Ramos (cell line): ENCODE results near the gene CASP2.

Experiments
- in situ Hi-C: fragments of 300-500 bp; cut with MboI; formaldehyde crosslinking; loops from one replicate; pipeline ENCODE4 v1.14.3; 2022; ENCODE audit warnings: low sequenced_read_pairs; ENCODE audit not compliant: unreplicated experiment

CASP2 gene

DNA sequence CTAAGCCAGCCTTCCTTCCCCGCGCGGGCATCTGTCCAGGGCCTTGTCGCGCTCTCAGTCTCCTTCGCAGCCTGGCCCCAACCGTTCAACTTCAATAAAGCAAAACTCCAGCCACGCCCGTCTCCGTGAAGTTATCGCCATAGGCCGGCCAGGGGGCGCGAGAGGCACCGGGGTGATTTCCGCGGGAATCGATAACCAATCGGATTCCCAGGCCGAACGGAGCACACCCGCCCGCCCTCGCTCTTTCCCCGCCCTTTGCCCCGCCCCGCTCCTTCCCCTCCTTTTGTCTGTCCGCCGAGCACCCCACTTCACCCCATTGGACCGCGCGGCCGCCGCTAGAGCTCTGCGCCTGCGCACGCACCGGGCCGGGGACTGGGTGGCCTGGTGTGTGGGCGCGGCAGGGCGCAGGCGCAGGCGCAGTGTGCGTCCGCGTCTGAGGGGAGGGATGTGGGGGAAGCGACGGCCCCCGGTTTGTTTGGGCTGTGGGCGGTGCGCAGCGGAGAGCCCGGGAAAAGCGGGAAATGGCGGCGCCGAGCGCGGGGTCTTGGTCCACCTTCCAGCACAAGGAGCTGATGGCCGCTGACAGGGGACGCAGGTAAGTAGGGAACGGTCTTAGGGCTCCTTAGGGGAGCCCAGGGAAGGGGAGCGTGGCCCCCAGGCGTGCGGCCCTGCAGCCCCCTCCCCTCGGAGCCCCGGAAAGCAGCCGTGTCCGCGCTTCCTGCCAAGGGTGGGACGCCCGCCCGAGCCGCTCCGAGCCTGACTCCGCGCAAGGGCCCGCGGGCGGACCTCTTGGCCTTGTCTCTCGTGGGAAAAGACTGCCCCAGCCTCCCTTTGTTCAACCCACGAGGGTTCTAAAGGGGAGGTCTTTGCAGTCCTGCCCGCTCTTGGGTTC, at the start of gene CASP2:
CASP2 (plus strand) TSS at position 417 of the 892 bp plus-strand sequence; CDS start at position 522, 105 bp downstream.
- in situ Hi-C loops, result no loop called here

DNA sequence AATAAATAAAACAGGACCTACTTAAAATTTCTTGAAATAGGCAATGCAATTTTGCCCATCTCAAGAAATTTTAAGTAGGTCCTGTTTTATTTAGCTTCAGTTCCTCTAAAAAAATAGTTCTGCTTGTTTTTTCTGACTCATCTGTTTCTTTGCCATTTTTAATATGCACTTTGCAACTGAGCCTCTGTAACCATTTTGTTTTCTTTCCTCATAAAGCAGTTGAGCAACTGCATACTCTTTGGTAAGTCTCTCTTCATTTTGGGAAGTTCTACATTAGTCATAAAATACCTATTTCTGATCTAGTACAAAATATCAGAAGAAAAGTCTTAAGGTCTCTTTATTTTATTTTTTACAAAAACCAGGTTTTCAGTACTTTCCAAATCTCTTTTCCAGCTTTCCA, 48.3 kb upstream of the CASP2 start:
- in situ Hi-C loops, result loop anchor here (10.0 kb wide), 1 partner anchor 175 kb away; no protein-coding TSS in a partner anchor

DNA sequence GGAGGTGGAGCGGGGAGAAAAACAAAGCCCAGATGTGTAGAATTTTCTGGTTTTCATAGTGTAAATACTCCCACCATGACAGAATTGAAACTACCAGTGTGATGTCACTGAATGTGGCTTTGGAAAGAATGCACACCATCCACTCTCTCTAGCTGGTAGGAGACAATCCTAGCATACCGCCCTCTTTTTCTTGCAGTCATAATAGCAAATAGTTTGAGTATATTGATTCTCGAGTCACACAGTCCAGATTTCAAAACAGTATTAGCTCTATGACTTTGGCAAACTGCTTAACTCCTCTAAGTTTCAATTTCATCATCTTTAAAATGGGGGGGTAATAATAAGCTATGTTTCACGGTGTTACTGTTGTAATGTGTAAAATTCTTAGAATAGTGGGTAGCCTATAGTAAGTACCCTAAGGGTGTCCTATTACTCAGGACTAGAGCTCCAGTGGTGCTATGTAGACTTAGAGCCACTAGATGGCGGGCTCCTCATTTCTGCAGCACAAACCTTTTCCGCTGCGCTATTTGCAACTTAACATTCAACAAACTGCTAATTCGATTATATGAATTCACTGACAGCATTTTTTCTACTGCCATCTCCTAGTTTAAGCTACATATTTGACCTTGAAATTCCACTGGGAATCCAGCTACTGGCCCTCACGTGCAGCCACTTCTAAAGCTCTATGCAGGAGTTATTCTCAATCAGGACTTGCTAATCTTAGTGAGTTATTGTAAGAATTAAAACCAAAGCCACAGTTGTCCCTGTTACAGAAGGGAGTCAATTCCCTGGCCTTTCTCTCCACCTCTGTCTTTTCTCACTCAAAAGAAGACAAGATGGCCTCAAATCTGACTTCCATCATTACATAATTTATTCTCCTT, 47.6 kb upstream of the CASP2 start:
- in situ Hi-C loops, result loop anchor here (10.0 kb wide), 1 partner anchor 174 kb away; no protein-coding TSS in a partner anchor

DNA sequence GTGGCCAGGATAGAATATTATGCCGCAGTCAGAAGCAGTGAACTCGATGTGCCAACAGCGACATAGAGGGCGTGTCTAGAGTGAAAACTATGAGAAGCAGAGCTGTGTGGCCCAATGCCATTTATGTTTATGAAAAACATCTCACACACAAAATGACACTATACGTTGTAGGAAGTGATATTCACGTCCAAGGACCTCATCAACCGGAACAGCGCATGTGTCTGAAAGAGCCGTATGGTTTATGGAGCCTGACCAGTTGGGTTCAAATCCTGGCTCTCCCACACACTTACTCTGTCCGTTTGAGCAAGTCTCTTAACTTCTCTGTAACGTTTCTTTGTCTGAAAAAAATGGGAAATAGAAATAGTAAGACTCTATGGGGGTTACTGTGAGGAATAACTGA, 45.8 kb upstream of the CASP2 start:
- in situ Hi-C loops, result loop anchor here (10.0 kb wide), 1 partner anchor 172 kb away; no protein-coding TSS in a partner anchor

DNA sequence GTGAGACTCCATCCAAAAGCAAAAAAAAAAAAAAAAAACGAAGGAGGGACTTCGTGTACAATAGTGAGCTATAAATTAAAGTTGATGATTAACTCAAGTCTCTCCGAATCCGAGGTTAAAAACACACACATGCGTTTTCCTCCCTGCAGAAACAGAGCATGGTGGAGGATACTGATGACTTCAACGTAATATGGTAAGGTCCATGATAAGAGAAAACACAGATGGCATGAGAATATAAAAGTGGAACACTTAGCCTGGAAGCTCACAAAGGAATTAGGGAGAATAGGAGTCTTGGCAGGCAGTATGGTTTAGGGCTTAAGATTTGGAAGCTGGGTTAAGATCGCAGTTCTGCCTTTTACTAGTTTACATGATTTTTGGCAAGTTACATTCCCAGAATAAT, 45.0 kb upstream of the CASP2 start:
- in situ Hi-C loops, result loop anchor here (10.0 kb wide), 1 partner anchor 172 kb away; no protein-coding TSS in a partner anchor

DNA sequence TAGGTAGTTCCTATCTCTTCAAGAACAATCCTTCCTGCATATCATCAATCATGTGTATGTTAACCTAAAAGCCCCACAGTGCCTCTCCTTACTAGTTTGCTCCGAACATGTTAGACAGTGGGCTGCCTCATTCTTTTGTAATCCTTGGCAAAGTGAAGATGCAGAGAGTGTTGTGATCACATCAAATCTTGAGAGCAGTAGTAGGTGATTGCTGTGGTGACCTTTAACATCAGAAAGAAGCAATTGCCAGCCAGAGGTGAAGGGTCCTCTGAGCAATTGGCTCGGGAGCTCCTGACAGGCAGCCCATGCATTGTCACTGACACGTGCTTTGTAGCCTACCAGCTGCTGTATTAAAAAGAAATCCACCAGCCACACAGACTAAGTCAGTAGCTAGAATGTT, 44.5 kb upstream of the CASP2 start:
- in situ Hi-C loops, result loop anchor here (10.0 kb wide), 1 partner anchor 171 kb away; no protein-coding TSS in a partner anchor

DNA sequence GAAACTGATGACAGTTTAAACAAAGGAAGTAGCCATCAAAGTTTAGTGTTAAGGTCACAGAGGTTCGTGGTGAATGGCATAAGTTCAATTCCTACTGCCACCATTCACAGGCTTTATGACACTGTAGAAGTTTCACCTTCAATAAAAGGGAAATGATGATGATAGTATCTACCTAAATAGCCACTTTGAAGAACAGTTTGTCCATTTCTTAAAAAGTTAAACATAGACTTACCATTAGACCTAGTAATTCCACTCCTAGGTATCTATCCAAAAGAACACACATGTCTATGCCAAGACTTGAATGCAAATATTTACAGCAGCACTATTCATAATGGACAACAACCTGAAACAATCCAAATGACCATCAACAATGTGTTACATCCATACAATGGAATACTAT, 43.8 kb upstream of the CASP2 start:
- in situ Hi-C loops, result loop anchor here (10.0 kb wide), 1 partner anchor 170 kb away; no protein-coding TSS in a partner anchor

DNA sequence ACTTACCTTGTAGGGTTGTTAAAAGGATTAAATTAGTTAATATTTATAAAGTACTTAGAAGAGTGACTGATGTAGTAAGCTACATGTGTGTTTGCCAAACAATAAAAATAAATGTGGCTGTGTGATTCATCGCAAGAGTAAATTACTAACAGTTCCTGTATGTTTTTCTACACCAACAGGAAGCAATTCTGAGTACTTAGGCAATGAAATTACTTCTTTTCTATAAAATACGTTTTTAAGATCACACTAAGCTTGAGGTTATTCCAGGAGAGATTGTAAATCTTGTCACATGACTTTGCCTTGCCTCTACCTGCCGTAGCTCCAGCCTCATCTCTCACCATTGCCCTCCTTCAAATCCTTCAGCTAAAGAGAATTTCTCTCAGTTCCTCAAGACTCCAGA, 43.0 kb upstream of the CASP2 start:
- in situ Hi-C loops, result loop anchor here (10.0 kb wide), 1 partner anchor 170 kb away; no protein-coding TSS in a partner anchor

DNA sequence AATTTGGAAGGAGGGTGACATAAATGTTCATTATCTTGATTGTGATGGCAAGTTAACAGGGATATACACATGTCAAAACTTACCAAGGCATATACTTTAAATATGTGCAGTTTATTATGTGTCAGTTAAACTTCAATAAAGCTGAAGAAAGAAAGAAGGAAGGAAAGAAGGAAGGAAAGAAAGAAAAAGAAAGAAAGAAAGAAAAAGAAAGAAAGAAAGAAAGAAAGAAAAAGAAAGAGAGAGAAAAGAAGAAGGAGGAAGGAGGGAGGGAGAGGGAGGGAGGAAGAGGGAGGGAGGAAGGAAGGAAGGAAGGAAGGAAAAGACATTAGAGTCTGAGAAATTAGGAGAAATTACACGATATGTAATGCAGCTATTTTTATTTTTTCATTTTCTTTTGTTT, 40.8 kb upstream of the CASP2 start:
- in situ Hi-C loops, result loop anchor here (10.0 kb wide), 1 partner anchor 167 kb away; no protein-coding TSS in a partner anchor

DNA sequence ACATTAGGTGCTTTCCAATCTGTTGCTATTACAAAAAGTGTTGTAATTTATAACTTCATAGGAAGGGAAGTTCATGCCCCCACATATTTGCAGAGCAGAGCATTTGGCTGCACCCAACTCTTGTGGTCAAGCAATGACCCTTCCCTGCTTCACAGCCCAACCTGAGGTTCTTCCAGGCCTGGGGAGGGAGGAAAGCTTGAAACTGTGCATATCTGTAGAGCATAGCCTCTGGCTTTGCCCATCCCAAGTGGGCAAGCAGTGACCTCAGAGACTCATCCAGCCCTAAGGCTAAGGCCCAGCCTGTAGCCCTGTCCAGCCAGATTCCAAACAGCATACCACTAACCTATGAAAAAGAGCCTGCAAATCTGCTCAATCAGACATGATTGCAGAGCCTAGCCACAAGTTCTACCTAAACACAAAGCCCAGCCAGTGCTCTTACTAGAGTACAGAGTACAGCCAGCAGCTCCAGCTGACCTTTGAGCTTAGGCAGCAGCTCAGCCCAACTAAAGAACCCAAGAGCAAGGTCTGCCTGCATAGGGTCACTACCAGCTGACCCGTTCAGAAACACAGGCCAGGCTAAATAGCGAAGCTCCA, 39.3 kb upstream of the CASP2 start:
- in situ Hi-C loops, result loop anchor here (10.0 kb wide), 1 partner anchor 166 kb away; no protein-coding TSS in a partner anchor

DNA sequence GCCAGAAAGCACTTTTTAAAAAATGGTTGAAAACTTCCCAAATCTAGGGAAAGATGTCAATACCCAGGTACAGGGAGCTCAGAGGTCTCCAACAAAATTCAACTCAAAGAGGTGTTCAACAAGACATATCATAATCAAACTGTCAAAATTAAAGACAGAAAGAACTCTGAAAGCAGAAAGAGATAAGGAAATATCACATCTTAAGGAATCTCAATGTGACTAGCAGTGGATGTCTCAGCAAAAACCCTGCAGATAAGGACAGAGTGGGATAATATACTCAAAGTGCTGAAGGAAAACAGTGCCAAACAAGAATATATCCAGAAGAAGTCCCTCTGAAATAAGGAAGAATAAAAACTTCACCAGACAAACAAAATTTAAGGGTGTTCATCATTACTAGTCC, 38.0 kb upstream of the CASP2 start:
- in situ Hi-C loops, result no loop called here

DNA sequence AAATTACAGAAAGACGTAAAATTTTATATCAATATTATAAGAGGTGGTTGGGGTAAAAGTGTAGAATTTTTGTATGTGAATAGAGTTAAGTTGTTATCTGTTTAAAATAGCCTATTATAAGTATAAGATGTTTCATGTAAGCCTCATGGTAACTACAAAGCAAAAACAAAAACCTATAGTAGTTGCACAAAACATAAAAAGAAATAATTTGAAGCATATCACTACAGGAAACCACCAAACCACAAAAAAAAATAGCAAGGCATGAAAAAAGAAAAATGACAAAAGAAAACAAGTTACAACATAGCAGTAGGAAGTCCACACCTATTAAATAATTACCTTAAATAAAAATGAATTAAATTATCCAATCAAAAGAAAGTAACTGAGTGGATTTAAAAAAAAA, 37.3 kb upstream of the CASP2 start:
- in situ Hi-C loops, result no loop called here

DNA sequence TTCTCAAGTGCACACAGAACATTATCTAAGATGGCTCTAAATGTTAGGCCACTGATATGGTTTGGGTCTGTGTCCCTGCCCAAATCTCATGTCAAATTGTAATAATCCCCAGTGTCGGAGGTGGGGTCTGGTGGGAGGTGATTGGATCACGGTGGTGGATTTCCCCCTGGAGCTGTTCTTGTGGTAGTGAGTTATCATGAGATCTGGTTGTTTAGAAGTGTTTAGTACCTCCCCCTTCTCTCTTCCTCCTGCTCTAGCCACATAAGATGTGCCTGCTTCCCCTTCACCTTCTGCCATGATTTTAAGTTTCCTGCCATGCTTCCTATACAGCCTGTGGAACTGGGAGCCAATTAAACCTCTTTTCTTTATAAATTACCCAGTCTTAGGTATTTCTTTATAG, 36.1 kb upstream of the CASP2 start:
- in situ Hi-C loops, result no loop called here

DNA sequence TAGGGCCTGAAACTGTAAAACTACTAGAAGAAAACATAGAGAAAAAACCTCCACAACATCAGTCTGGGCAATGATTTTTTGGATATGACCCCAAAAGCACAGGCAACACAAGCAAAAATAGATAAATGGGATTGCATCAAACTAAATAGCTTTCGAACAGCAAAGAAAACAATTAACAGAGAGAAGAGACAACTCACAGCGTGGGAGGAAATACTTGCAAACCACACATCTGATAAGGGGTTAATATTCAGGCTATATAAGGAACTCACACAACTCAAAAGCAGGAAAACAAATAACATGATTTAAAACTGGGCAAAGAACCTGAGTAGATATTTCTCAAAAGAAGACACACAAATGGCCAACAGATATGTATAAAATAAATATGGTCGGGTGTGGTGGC, 32.6 kb upstream of the CASP2 start:
- in situ Hi-C loops, result no loop called here

DNA sequence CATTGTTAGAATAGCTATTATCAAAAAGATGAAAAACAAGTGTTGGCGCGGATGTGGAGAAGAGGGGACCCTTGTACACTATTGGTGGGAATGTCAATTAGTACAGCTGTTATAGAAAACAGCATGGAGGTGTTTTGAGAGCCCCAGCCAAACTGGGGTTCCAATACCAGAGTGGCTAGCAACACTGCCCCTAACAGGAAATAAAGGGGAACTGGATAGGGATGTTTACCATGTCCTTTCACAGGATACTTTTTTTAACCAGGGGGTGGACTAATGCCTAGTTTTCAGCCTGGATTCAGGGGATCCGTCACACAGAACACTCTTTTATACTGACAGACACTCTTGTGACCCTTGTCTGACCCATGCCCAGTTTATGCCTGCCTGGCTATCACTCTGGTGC, 31.8 kb upstream of the CASP2 start:
- in situ Hi-C loops, result no loop called here

DNA sequence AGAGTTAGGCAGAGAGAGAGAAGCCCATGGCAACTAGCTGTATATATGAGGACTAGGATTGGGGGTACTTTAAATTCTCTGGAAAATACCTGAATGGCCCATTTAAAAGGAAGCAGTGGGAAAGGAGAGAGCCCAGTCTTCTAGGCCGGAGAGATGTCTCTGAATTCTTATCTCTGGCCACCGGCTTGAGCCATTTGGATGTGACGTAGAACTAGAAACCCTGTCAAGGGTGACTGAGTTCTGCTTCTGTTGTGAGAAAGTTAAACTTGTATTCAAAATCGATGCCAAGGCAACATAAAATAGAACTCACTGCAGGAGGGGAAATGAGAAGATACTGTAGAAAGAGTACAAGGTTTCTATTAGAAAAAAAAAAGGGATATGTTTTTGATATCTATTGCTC, 31.2 kb upstream of the CASP2 start:
- in situ Hi-C loops, result no loop called here

DNA sequence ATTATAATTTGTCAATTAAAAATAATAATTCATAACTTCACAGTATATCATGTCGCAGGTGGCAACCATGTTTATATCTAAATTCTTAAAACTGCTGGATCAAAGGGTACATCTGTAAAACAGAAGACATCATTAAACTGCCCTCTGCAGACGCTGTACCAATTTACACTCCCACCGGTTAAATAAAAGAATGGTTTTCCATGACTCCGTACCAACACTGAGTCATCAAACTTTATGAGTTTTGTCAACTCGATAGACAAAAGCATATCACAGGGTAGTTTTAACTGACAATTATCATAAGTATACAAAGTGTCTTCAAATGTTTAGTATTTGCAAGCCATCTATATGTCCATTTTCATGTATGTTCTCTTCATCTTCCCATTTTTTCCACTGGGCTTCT, 30.6 kb upstream of the CASP2 start:
- in situ Hi-C loops, result no loop called here

DNA sequence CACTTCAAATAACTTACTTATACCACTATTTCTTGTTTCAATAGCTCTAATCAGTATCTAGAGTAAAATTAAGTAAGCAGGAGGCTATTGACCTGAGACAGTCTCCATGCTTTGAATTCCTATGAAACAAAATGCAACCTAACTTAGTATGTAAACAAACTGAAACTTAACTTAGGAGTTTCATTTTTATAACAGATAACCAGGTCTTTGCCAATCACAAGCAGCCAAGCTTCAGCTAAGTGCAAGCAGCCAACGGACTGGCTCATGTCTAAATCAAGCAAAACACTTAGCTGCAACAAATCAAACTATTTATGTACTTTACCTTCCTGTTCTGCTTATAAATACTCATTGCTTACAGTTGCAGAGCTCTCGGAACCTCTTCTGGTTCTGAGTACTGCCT, 29.3 kb upstream of the CASP2 start:
- in situ Hi-C loops, result no loop called here

DNA sequence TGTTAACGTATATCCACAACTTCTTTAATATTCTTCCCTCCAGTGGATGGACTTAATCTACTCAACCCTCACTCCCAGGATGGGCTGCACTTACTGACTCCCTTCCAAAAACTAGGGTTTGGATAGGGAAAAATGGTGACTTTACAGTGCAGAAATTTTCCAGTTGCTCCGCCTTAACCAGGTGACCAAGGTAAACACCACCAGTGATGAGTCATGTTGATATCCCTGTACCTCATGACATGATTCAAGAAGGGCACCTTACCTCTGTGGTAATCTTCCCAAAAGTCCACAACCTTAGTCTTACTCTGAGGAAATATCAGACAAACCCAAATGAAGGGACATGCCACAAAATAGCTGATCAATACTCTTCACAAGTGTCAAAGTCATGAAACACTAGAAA, 28.4 kb upstream of the CASP2 start:
- in situ Hi-C loops, result no loop called here

DNA sequence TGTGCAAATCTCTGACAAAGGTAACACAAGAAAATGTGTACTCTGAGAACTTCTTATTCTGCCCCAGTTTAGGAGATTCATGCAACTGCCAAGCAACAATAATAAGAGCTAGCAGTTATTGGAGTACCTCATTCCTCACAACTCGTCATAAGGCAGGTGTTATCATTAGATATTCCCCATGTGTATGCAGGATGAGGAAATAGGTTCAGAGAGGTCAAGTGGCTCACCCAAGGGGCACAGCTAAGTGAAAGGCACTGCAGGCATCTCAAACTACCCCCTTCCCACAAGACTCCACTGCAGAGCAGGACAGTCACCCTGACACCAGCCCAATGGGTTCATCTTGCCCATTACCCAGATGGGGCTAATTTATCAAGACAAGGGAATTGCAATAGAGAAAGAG, 26.2 kb upstream of the CASP2 start:
- in situ Hi-C loops, result no loop called here
